ENCODE data around the gene C10orf90.

DNA sequence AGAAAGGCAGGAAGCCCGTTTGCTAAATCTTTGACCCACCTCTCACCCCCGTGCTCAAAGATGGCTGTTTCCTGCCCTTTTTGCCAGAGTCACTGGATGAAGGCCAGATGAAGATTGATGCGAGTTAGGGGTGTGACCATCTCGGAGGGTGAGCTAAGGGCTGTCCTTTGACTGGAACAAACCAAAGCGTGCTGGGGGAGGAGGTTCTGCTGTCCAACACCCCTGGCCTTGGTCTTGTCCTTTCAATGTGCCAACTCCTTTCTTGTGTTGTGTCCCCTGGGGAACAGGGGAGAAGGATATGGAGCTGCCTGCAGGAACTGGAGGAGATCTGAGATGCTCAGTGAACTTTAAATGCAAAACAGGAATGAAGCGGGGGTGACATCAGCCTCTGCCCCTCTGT is 191.9 kb downstream of the C10orf90 start:
- TF ChIP-seq POLR2AphosphoS5 (IDR thresholded peaks at IDR 0.05; ENCODE audit: insufficient read depth, low read depth, low read length) (no peak), JUN (IDR thresholded peaks at IDR 0.05; ENCODE audit: borderline replicate concordance, insufficient read depth, insufficient read length, low read depth) (no peak), EZH2 (IDR thresholded peaks at IDR 0.05; ENCODE audit: borderline replicate concordance, low read depth, low read length, severe bottlenecking) (no peak), POLR2A (IDR thresholded peaks at IDR 0.05; ENCODE audit: low read depth, low read length) (no peak), MYC (IDR thresholded peaks at IDR 0.05; ENCODE audit: low read depth, low read length) (no peak), FOS (IDR thresholded peaks at IDR 0.05; ENCODE audit: borderline replicate concordance, insufficient read depth, low read length) (no peak)
- TF ChIP-seq, protein P1, sequence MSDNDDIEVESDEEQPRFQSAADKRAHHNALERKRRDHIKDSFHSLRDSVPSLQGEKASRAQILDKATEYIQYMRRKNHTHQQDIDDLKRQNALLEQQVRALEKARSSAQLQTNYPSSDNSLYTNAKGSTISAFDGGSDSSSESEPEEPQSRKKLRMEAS (IDR thresholded peaks at IDR 0.05; ENCODE audit: insufficient read depth, insufficient read length), result no peak
- TF ChIP-seq, protein P2, sequence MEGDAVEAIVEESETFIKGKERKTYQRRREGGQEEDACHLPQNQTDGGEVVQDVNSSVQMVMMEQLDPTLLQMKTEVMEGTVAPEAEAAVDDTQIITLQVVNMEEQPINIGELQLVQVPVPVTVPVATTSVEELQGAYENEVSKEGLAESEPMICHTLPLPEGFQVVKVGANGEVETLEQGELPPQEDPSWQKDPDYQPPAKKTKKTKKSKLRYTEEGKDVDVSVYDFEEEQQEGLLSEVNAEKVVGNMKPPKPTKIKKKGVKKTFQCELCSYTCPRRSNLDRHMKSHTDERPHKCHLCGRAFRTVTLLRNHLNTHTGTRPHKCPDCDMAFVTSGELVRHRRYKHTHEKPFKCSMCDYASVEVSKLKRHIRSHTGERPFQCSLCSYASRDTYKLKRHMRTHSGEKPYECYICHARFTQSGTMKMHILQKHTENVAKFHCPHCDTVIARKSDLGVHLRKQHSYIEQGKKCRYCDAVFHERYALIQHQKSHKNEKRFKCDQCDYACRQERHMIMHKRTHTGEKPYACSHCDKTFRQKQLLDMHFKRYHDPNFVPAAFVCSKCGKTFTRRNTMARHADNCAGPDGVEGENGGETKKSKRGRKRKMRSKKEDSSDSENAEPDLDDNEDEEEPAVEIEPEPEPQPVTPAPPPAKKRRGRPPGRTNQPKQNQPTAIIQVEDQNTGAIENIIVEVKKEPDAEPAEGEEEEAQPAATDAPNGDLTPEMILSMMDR (IDR thresholded peaks at IDR 0.05; ENCODE audit: extremely low read depth in 1 of 2, insufficient read depth in 1 of 2, low read depth in 1 of 2, low read length in 2 of 2), result no peak
